HG03196 (cell line): ENCODE results near the gene SULT1C2.
"Not testable (repeated sequence)": the region's sequence is repeated elsewhere in the genome, so short reads cannot be mapped to it uniquely, and the experiment has no call there.

Source experiments
- ATAC-seq: cut with Tn5 transposase; IDR thresholded peaks from one replicate; pipeline ENCODE4 v1.9.1; 2021; ENCODE audit not compliant: unreplicated experiment

Gene SULT1C2

GRCh38 chr2:108348816-108349570 is 60.3 kb downstream of the SULT1C2 start:
- no peak for ATAC-seq

DNA sequence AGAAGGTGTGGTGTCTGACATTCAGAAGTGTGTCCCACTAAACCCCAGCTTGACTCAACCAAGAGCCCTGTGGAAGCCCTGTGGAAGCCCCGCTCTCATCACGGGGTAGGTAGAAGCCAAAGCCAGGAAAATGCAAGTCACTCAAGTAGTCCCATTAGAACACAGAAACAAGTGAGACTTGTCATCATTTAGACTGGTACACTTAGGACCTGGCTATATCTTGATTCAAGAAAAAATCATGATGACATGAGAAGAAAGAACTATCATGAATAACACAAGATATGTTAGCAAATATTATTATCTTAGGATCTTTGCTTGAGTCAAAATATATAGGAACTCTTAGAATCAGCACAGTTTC is 60.9 kb downstream of the SULT1C2 start:
- ATAC-seq = no peak

DNA sequence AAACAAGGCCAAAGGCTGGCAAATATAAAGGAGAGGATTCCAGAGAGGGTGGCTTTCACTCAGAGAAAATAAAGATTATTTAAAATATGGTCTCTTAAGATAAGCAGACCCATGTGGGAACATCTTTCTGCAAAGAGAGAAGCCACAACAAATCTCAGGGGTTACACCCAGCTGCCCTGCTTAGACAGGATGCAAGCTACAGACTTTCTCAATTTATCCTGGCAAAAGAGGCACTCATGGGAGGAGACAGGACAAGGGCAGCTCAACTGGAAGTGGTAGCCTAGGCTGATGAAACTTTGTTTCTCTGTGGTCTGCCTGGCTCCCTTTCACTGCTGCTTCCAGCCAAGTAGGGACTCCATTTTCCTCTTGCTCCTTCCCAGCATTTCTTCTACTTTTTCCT is 63.2 kb downstream of the SULT1C2 start:
- no peak for ATAC-seq

- ATAC-seq = no peak
Measured at GRCh38 chr2:108354136-108354535, 65.4 kb downstream of the SULT1C2 start.

GRCh38 chr2:108355906-108356734 is 67.4 kb downstream of the SULT1C2 start:
- ATAC-seq = no peak

DNA sequence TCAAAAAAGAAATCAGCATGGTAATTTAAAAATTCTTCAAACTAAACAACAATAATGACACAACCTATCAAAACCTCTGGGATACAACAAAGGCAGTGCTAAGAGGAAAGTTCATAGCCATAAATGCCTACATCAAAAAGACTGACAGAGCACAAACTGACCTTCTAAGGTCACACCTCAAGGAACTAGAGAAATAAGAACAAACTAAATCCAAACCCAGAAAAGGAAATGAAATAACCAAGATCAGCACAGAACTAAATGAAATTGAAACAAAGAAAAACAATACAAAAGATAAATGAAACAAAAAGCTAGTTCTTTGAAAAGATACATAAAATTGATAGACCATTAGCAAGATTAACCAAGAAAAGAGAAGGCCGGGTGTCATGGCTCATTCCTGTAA is 70.6 kb downstream of the SULT1C2 start:
- not testable (repeated sequence) for ATAC-seq
